Measurements from ENCODE around the gene KCTD14.
"Not testable (repeated sequence)": the region's sequence is repeated elsewhere in the genome, so short reads cannot be mapped to it uniquely, and the experiment has no call there.

Gene KCTD14, protein sequence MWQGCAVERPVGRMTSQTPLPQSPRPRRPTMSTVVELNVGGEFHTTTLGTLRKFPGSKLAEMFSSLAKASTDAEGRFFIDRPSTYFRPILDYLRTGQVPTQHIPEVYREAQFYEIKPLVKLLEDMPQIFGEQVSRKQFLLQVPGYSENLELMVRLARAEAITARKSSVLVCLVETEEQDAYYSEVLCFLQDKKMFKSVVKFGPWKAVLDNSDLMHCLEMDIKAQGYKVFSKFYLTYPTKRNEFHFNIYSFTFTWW

GRCh38 chr11:78022397-78023396, at the start of gene KCTD14:
Gene KCTD14 (minus strand): TSS chr11:78023276. CDS start chr11:78023249, 27 bp downstream.
- no peak for DNase-seq (ENCODE audit: low spot score)

GRCh38 chr11:78072455-78072854, 49.4 kb upstream of the KCTD14 start:
- no peak for DNase-seq (ENCODE audit: low spot score)

- no peak for DNase-seq (ENCODE audit: low spot score)
Measured at GRCh38 chr11:78071717-78072116, 48.6 kb upstream of the KCTD14 start.

DNA sequence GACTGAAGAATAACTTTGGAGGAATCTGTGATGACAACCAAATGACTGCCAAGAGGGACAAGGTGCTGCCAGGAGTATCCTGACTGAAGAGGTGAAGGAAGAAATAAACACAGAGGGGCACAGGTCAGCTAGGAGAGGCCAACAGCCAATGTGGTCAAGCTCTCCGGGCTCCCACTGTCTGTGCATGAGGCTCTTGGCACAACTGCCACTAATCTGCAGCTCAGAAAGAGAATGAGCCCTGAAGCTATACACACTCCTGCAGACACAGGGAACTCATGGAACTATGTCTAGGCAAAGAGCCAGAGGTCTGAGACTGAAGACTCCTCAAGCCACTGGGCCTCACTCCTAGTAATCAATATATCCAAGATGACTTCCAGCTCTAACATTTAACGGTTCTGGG, 47.5 kb upstream of the KCTD14 start:
- no peak for DNase-seq (ENCODE audit: low spot score)

- DNase-seq (ENCODE audit: low spot score) = no peak
Measured at GRCh38 chr11:78069465-78069864, 46.4 kb upstream of the KCTD14 start.

DNA sequence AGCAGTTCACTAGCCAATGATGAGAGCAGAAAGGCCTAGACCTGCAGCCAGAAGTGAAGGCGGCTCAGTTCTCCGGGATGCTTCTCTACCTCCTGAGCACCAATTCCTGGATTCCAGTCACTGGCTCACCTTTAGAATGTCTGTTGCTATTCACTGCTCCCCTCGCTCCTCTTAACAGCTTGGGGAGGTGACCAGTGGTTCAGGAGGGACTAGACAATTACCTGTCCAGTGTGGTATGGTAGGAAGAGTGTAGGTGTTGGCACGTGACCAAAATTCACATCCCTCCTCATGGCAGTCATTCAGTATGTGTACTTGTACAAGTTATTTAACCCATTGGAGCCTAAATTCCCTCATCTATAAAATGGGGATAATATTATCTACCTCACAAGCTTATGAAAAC, 44.6 kb upstream of the KCTD14 start:
- no peak for DNase-seq (ENCODE audit: low spot score)

- DNase-seq (ENCODE audit: low spot score) = no peak
Measured at GRCh38 chr11:78066471-78066870, 43.4 kb upstream of the KCTD14 start.

DNA sequence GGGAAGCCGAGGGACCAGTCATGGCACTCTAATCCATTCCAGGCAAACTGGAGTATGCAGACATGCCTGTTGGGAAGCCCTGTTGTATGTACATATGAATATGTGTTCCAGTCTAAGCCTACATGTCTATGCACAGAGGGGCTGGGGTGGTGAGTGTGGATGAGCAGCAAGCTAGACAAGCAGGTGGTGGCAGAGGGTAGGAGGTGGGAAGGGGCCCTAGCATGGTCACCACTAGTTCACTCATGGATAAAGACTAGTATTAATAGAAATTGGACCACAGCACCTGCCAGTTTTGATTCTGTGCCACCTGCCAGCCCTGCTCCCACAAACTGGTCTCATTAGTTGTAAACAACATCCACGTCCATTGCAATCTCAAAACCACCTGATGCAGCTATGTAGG, 42.1 kb upstream of the KCTD14 start:
- no peak for DNase-seq (ENCODE audit: low spot score)

- DNase-seq (ENCODE audit: low spot score) = no peak
Measured at GRCh38 chr11:78063440-78064181, 40.5 kb upstream of the KCTD14 start, which contains the start of gene THRSP. Gene THRSP (plus strand): TSS chr11:78063861. CDS start chr11:78063882, 21 bp downstream.

DNA sequence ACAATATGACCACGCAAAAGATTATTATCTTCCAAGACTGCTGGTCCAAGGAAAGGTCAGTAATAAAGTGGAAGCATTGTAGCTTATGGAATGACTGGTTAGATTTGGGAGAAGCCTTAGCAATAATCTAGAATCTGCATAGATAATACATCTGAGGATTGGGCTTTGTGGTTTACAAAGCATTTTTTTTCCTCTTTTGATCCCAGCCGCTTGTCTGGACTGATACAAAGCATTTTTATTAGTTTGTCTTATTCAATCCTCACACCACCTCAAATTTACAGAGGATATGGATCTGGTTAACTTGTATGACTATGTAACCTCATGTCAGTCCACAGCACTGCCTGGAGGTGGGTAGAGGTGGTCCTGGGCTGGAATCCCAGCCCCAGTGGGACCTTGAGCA, 39.6 kb upstream of the KCTD14 start:
- no peak for DNase-seq (ENCODE audit: low spot score)

DNA sequence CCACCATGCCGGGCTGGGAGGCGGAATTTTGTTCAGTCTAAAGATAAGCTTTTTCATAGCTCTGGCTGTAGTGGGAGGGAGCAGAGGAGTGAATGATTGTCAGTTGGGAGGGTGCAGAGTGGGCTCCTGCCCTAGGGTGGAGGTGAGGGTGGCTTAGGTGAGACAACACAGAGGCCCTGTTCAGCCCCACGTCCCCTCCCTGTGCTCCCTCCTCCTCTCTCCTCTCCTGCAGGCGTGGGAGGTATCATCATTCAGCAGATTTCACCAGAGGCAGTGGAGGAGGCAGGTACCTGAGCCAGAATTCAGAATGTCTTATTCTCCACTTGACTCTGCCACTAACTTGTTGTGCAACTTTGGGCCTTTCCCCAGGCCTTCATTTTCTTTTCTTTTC, 38.8 kb upstream of the KCTD14 start:
- no peak for DNase-seq (ENCODE audit: low spot score)

DNA sequence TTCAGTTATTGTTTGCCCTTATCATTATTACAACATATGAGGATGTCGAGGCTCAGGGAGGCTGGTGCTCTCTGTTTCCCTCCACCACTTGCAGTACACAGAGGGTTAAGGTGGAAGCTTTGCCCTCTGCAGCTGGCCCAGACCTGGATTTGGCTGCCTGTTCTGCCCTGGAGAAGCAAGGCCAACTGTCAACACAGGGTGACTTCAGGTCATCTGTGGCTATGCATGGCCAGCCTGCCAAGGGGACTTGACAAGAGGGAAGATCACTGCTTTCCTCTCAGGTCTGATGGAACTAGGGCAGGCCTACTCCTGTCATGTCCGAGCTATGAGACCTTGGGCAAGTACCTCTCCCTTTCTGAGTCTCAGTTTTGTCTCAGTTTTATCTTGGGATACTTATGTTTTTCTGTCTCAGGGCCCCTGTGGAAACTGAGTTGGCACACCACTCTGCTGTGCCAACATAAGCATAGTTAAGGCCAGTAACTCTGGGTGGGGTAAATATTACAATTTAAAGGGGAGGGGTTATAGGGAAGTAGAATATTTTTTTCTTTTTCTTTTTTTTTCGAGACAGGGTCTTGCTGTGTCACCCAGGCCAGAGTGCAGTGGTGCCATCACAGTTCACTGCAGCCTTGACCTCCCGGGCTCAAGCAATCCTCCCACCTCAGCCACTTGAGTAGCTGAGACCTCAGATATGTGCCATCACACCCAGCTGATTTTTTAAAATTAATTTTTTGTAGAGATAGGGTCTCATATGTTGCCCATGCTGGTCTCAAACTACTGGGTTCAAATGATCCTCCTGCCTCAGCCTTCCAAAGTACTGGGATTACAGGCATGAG, 38.2 kb upstream of the KCTD14 start:
- DNase-seq (ENCODE audit: low spot score) = no peak

DNA sequence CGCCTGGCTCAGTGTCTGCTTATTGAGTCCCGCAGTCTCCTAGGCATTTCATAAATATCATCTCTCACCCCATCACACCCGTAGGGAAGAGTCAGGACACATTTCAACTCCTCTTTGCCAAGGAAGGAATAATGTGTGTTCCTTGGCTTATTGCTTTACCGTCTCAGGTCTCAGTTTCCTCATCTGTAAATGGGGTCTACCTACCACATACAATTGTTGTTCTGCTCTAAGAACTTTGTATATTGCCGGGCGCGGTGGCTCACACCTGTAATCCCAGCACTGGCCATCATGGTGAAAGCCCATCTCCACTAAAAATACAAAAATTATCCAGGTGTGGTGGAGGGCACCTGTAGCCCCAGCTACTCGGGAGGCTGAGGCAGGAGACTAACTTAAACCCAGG, 37.5 kb upstream of the KCTD14 start:
- no peak for DNase-seq (ENCODE audit: low spot score)

DNA sequence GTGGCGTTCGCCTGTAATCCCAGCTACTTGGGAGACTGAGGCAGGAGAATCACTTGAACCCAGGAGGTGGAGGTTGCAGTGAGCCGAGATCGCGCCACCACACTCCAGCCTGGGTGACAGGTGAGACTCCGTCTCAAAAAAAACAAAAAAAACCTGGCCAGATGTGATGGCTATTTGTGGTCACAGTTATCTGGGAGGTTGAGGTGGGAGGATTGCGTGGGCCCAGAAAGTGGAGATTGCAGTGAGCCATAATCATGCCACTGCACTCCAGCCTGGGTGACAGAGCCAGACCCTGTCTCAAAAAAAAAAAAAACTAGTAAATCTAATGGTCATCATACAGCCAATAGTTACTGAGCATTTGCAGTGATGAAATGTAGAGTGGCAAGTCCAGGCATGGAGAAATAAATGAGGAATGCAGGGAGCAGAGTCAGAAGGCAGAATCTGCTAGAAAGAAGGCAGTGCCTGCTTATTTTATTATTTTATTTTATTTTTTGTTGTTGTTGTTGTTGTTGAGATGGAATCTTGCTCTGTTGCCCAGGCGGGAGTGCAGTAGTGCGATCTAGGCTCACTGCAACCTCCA, 36.8 kb upstream of the KCTD14 start:
- not testable (repeated sequence) for DNase-seq (ENCODE audit: low spot score)

GRCh38 chr11:78057462-78058055, 34.5 kb upstream of the KCTD14 start:
- no peak for DNase-seq (ENCODE audit: low spot score)

- no peak for DNase-seq (ENCODE audit: low spot score)
Measured at GRCh38 chr11:78056093-78056492, 33.0 kb upstream of the KCTD14 start.

DNA sequence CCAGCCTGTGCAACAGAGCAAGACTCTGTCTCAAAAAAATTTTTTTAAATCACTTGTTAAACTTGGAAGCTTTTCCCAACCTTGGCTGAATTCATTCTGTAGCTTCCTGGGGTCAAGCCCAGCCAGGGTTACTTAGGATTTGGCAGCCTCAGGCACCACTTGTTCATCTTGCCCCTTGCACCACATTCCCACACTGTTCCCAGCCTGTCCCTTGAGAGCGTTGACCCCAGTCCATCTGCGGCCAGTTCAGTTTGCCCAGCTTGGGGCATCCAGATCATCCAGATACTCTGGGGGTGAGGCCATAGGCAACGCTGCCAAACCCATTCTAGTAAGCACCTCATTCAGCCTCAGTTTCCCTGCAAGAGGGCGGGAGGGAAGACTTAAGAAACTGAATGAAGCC, 31.9 kb upstream of the KCTD14 start:
- DNase-seq (ENCODE audit: low spot score) = no peak

DNA sequence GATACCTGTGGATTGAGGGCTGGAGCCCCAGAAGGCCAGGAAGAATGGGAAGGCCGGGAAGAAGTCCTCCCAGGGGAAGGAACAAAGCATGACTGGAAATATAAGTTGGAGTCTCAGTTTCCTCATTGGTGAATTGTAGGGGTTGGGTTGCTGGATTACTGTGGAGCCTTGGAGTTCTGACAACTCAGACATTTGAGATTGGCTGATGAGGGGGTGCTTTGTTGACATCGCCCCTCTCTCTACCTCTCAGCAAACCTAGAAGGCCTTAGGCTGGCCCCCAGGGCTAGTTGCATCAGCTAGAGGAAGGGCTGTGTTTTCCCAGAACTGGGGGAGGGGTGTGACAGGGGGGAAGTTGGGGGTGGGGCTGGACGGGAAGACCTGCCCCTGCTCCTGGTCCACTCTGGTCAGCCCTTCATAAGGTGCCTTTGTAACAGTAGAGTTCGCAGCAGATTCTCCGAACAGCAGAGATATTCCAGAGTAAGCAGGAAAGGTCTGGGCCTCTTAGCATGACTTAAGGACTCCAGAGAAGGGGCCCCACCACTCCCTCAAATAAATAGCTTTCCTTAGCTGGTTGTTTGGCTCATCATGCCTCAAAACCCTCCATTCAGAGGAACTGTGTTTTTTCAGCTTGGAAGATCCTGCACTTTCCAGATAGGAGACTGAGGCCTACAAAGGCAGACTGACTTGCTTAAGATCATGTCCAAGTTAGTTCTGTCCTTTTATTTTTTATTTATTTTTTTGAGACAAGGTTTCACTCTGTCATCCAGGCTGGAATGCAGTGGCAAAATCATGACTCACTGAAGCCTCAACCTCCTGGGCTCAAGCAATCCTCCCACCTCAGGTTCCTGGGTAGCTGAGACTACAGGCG, 28.1 kb upstream of the KCTD14 start:
- DNase-seq (ENCODE audit: low spot score) = no peak

GRCh38 chr11:78049348-78049747, 26.3 kb upstream of the KCTD14 start:
- no peak for DNase-seq (ENCODE audit: low spot score)

DNA sequence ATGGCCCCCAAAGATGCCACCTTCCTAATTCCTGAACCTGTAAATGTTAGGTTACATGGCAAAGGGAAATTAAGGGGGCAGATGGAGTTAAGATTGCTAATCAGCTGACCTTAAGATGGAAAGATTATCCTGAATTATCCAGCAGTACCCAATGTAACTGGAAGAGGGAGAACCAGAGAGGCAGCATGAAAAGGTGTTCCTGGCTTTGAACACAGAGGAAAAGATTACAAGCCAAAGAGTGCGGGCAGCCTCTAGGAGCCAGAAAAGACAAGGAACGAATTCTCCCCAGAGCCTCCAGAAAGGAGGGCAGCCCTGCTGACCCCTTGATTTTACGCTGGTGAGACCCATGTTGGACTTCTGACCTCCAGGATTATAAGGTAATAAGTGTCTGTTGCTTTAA, 25.5 kb upstream of the KCTD14 start:
- no peak for DNase-seq (ENCODE audit: low spot score)

Data from activated CD4-positive, alpha-beta T cell treated with anti-CD3 and anti-CD28 coated beads, Interleukin-2, Interleukin-4, amounts not matched to agents 100 ng/mL and 50 ng/mL, durations not matched to agents 16 hours and 8 hours (primary cell).